Activated CD8-positive, alpha-beta memory T cell treated with anti-CD3 and anti-CD28 coated beads, Interleukin-2, amount 50 U/mL, for 24 hours (primary cell): ENCODE measurements around the gene BTBD19.
A peak's percentile ranks its signal among the peaks of the same experiment; 100 is the strongest.
"Not testable (repeated sequence)": the region's sequence is repeated elsewhere in the genome, so short reads cannot be mapped to it uniquely, and the experiment has no call there.

Experiments
- DNase-seq: peaks from one replicate; pipeline ENCODE4 v3.0.0-alpha.2; 2020; ENCODE audit errors: extremely low read depth

Gene BTBD19

DNA sequence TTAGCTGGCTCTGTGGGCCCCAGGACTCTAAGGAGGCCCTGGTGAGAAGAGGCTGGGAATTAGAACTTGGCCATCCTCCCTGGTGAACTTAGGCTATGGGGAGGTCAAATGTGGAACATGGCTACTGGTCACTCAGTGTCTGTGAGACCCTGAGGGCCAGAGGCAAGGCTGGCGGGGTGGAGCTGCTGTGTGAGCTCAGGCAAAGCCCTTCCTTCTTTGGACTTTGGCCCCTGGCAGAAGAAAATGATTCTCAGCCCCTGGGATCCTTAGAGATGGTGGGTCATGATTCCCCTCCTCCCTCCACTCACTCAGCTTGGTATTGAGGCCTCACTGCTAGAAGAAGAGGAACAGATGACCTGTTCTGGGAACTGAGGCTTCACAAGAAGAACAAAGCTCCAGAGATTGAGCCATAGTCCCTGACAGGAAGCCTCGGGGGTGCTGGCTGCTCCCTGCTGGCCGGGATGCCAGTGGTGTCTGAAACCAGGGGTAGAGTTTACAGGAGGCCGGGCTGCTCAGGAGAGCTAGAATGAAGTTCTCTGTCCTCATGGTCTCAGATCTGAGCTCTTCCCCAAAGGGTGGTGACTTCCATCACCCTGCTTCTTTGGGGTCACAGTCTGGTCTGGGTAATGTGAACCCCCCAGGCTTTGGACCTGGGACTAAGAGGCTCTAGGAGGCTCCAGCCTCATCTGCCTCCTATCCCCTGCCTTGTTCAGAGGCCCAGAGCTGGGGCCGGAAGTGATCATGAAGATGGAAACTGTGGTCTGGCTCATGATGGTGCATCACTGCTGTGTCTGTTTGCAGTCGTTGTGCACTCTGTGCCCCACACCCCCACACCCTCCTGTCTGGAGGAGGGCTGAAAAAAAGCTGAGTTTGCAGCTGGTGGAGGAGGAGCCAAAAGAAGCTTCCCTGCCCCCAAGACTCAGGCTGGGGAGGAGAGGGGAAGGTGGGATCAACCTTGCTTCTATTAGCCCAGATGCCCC is 905 bp downstream of the BTBD19 start:
- DNase-seq = peak; percentile 82

GRCh38 chr1:44810101-44810761 is 1.9 kb downstream of the BTBD19 start:
- no peak for DNase-seq

GRCh38 chr1:44810762-44811105 is 2.4 kb downstream of the BTBD19 start:
- not testable (repeated sequence) for DNase-seq

DNA sequence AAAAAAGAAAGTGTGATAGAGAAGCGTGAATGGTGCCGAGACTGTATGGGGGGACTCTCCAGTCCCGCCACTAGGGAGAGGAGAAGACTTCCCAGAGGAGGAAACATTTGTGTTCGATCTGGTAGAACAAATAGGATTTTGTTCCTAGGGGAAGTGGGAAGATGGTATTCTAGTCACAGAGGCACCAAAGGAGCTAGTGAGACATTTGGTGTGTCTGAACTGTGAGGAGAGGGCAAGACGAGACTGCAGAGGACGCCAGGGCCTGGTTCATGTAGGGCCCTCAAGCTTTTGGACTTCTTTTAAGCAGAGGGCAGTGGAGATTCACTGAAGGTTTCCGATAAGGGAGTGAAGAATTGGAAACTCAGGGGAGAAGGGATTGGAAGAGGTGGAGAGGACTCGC is 2.9 kb downstream of the BTBD19 start:
- DNase-seq = no peak

- DNase-seq = no peak
Measured at GRCh38 chr1:44812822-44813543, 4.7 kb downstream of the BTBD19 start.

GRCh38 chr1:44815926-44816325 is 7.6 kb downstream of the BTBD19 start:
- not testable (repeated sequence) for DNase-seq

GRCh38 chr1:44817307-44817706 is 9.0 kb downstream of the BTBD19 start:
- DNase-seq = no peak

- no peak for DNase-seq
Measured at GRCh38 chr1:44817771-44818495, 9.6 kb downstream of the BTBD19 start.

- no peak for DNase-seq
Measured at GRCh38 chr1:44819196-44819607, 10.9 kb downstream of the BTBD19 start.

GRCh38 chr1:44819608-44820327 is 11.4 kb downstream of the BTBD19 start:
- peak; percentile 81 for DNase-seq

DNA sequence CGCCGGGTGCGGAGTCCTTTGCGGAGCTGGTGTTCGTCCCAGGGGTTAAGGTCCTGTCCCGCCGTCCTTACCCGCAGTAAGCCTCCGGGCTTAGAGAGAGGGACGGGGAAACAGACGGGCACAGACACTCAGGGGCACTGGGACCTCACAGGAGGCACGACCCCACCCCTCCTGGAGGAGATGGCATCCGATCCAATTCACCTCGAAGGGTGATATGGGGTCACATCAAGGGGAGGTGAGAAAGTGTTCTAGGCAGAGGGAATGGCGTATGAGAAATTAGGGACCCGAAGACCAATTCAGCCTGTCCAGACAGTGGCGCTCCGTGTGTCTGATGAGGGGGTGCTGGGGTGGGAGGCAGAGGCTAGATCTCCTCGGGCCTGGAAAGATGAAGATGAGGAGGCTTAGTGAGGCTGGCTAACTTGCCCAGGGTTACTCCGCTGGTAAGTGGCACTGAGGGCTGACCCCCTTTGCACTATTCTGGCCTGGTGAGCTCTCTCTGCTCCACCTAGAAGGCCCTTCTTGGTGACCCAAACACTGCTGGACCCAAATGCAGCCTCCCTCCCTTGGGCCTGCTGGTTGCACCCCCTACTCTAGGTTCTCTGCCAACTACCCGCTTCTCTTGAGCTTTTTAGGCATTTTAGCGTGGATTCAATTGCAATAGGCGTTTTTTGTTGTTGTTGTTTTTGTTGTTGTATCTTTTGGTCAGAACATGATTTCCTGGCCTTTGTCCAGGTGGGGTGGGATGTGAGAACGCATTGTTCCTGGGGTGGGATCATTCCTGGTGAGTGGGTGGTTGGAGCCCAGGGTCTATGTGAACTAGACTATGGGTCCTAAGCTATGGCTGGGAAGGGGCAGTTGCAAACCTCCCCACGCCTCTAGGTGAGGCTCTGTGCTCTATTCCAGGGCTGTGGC is 12.3 kb downstream of the BTBD19 start:
- DNase-seq = no peak

GRCh38 chr1:44821240-44821715 is 13.0 kb downstream of the BTBD19 start:
- DNase-seq = no peak

DNA sequence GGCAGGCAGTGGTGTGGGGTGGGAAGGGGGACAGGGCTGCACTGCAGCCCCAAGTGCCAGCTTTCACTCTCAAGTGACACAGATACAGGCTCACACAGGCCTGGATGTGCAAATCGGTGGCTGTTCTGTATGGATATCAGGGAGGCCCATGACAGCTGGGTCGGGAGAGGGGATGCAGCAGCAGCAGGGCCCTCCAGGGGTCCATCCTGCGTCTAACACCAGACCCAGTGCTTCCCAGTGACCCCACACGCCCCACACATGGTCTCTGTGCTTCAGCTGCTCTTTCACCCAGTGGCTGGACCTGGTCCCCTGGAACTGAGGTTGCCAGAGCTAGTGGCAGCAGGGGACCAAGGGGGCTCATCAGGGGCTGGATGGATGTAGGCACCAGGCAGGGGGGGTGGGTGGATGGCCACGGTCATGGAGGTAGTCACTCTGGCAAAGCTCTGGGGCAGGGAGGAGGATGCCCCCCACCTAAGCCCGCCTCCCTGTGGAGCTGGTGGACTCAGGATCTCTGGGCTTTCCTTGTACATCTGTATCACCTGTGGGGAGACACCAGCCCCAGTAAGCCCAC is 13.9 kb downstream of the BTBD19 start:
- no peak for DNase-seq

- no peak for DNase-seq
Measured at GRCh38 chr1:44822981-44823451, 14.7 kb downstream of the BTBD19 start.

DNA sequence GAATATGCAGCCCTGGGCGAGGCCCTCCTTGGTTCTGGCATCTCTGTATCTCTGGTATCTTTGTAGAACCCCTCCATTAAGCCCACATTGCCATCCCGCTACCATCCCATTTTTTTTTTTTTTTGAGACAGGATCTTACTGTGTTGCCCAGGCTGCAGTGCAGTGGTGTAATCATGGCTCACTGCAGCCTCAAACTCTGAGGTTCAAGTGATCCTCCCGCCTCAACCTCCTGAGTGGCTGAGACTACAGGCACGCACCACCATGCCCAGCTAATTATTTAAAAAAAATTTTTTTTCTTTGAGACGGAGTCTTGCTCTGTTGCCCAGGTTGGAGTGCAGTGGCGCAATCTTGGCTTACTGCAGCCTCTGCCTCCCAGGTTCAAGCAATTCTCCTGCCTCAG is 16.1 kb downstream of the BTBD19 start:
- DNase-seq = not testable (repeated sequence)

- DNase-seq = no peak
Measured at GRCh38 chr1:44826375-44827196, 18.3 kb downstream of the BTBD19 start.

DNA sequence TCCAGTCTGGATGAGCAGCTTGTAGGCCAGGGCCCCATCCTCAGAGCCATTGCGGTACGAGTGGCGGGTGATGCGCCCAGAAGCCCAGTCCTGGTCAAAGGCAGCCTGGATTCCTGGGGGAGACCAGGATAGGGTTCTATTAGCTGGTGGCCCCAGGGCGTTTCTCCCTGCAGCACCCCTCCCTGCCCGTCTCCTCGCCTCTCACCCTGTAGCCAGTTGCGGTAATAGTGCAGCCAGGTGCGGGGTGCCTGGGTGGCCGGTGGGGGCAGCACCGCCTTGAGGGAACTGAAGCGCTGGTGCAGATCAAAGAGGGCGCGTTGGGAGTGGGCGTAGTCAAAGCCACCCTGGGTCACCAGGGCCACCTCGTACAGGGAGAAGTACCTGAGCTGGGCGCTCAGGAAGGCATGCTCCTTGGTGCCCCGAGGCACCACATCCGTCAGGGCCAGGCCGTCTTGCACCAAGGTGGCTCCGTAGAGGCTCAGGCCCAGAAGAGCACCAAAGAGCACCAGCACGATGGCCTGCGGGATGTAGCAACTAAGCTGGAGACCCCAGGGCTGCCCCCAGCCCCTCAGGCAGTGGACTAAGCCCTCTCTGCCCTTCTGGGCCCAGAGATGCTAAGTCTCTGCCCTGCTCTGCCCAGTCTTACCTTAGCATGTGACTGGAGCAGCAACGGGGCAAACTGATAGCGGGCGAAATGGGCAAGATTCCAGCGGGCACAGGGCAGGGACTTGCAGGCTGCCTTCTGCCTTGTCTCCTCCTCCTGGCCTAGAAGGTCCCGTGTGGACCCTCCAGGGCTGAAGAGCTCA is 19.1 kb downstream of the BTBD19 start:
- no peak for DNase-seq
